ENCODE data around the gene TNFAIP6.
"Not testable (repeated sequence)": the region's sequence is repeated elsewhere in the genome, so short reads cannot be mapped to it uniquely, and the experiment has no call there.

The TNFAIP6 gene

GRCh38 chr2:151401149-151401548 is 43.8 kb downstream of the TNFAIP6 start:
- TF ChIP-seq FOXP2 (optimal IDR thresholded peaks at IDR 0.05; ENCODE audit: control extremely low read depth, extremely low read length, insufficient read depth) (no peak), EZH2 (IDR thresholded peaks at IDR 0.05) (no peak), POLR2AphosphoS5 (IDR thresholded peaks at IDR 0.05; ENCODE audit: borderline replicate concordance, low read depth, low read length) (no peak)
- H3K9ac ChIP-seq (ENCODE audit: insufficient read length) = no peak overlapping the region
- no peaks in the 10 kb centered on the region for H3K9me3 ChIP-seq (ENCODE audit: low read depth, low read length)
- no peaks in the 10 kb centered on the region for H3K36me3 ChIP-seq (ENCODE audit: insufficient read depth, low read length)
- H3K4me3 ChIP-seq = no peak overlapping the region
- no peak for DNase-seq (ENCODE audit: low read depth, low spot score)
- no peak overlapping the region for H3K27ac ChIP-seq

- H3K9me3 ChIP-seq (ENCODE audit: low read depth, low read length) = no peaks in the 10 kb centered on the region
- no peak overlapping the region for H3K9ac ChIP-seq (ENCODE audit: insufficient read length)
- no peak overlapping the region for H3K4me3 ChIP-seq
- no peak overlapping the region for H3K27ac ChIP-seq
- H3K36me3 ChIP-seq (ENCODE audit: insufficient read depth, low read length) = no peaks in the 10 kb centered on the region
- no peak for DNase-seq (ENCODE audit: low read depth, low spot score)
- no peak for TF ChIP-seq EZH2 (IDR thresholded peaks at IDR 0.05)
- no peak for TF ChIP-seq FOXP2 (optimal IDR thresholded peaks at IDR 0.05; ENCODE audit: control extremely low read depth, extremely low read length, insufficient read depth)
- TF ChIP-seq POLR2AphosphoS5 (IDR thresholded peaks at IDR 0.05; ENCODE audit: borderline replicate concordance, low read depth, low read length) = no peak
These were observed 46.5 kb downstream of the TNFAIP6 start for GRCh38 chr2:151403914-151404313.

GRCh38 chr2:151405376-151405775 is 48.0 kb downstream of the TNFAIP6 start:
- Histone ChIP-seq H3K9me3 (ENCODE audit: low read depth, low read length) (no peaks in the 10 kb centered on the region), H3K27ac (no peak overlapping the region), H3K36me3 (ENCODE audit: insufficient read depth, low read length) (no peaks in the 10 kb centered on the region), H3K4me3 (no peak overlapping the region), H3K9ac (ENCODE audit: insufficient read length) (no peak overlapping the region)
- no peak for TF ChIP-seq POLR2AphosphoS5 (IDR thresholded peaks at IDR 0.05; ENCODE audit: borderline replicate concordance, low read depth, low read length)
- no peak for TF ChIP-seq EZH2 (IDR thresholded peaks at IDR 0.05)
- TF ChIP-seq FOXP2 (optimal IDR thresholded peaks at IDR 0.05; ENCODE audit: control extremely low read depth, extremely low read length, insufficient read depth) = no peak
- no peak for DNase-seq (ENCODE audit: low read depth, low spot score)

GRCh38 chr2:151407281-151407680 is 49.9 kb downstream of the TNFAIP6 start:
- Histone ChIP-seq H3K27ac (no peak overlapping the region), H3K9me3 (ENCODE audit: low read depth, low read length) (no peaks in the 10 kb centered on the region), H3K36me3 (ENCODE audit: insufficient read depth, low read length) (peaks cover 14% of the 10 kb centered on the region), H3K9ac (ENCODE audit: insufficient read length) (no peak overlapping the region), H3K4me3 (no peak overlapping the region)
- TF ChIP-seq EZH2 (IDR thresholded peaks at IDR 0.05) (no peak), POLR2AphosphoS5 (IDR thresholded peaks at IDR 0.05; ENCODE audit: borderline replicate concordance, low read depth, low read length) (no peak), FOXP2 (optimal IDR thresholded peaks at IDR 0.05; ENCODE audit: control extremely low read depth, extremely low read length, insufficient read depth) (no peak)
- DNase-seq (ENCODE audit: low read depth, low spot score) = no peak

GRCh38 chr2:151408788-151409600 is 51.6 kb downstream of the TNFAIP6 start:
- Histone ChIP-seq H3K4me3 (peak overlapping the region; percentile 94), H3K27ac (peak overlapping the region; percentile 40; the same call in 1 of the 2 replicates), H3K9ac (ENCODE audit: insufficient read length) (no peak overlapping the region), H3K9me3 (ENCODE audit: low read depth, low read length) (no peaks in the 10 kb centered on the region), H3K36me3 (ENCODE audit: insufficient read depth, low read length) (peaks cover 31% of the 10 kb centered on the region)
- no peak for DNase-seq (ENCODE audit: low read depth, low spot score)
- TF ChIP-seq EZH2 (IDR thresholded peaks at IDR 0.05) = no peak
- no peak for TF ChIP-seq FOXP2 (optimal IDR thresholded peaks at IDR 0.05; ENCODE audit: control extremely low read depth, extremely low read length, insufficient read depth)
- no peak for TF ChIP-seq POLR2AphosphoS5 (IDR thresholded peaks at IDR 0.05; ENCODE audit: borderline replicate concordance, low read depth, low read length)

DNA sequence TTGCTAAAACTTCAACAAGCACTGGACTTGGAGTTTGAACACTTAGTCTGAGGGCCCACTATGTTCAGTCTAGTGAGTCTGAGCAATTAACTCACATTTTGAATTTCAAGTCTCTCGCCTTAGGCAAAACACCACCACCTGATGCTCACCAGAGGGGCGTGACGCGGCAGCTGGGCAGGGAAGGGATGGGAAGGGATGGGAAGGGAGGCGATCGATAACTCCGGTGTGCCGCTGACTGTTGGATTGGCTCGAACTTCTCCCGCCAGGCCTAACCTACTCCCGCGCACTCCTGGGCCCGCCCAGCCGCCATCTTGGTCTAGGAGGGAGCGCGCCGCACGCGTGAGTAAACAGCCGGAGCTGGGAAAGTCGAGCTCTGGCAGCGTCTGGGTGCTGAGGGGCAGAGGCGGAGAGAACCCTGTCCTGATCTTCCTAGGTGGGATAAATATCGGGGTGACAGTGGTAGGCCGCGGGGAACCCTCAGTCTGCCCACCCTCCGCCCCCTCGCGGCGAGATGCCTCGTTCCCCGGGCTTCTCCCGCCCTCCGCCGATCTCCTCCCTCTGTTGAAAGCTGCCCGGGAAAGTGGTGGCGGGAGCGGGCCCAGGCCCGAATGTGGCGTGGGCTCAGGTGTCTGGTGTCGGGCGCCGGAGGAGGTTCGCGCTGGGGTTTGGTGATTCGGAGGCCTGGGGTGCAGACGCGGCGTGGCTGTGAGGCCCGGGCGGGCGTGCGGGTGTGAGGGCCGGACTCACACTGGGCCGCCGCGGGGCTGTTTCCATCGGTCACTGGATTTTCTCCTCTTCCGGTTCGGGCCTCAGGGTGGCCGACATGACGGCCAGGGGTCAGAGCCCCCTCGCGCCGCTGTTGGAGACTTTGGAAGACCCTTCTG is 52.5 kb downstream of the TNFAIP6 start, which contains the start of gene RIF1:
Gene RIF1 (plus strand): TSS at position 302 of the 884 bp plus-strand sequence. CDS start 522 bp downstream, at position 824.
- peak; percentile 59 for DNase-seq (ENCODE audit: low read depth, low spot score)
- Histone ChIP-seq H3K9me3 (ENCODE audit: low read depth, low read length) (no peaks in the 10 kb centered on the region), H3K27ac (peak within 1 kb of the TSS; percentile 90), H3K36me3 (ENCODE audit: insufficient read depth, low read length) (peaks cover 40% of the 10 kb centered on the region), H3K4me3 (peak within 1 kb of the TSS; percentile 94), H3K9ac (ENCODE audit: insufficient read length) (peak within 1 kb of the TSS; percentile 96)
- TF ChIP-seq POLR2AphosphoS5 (IDR thresholded peaks at IDR 0.05; ENCODE audit: borderline replicate concordance, low read depth, low read length) = peak; percentile 98
- no peak for TF ChIP-seq EZH2 (IDR thresholded peaks at IDR 0.05)
- peak; percentile 71 for TF ChIP-seq FOXP2 (optimal IDR thresholded peaks at IDR 0.05; ENCODE audit: control extremely low read depth, extremely low read length, insufficient read depth)

GRCh38 chr2:151410485-151410834 is 53.1 kb downstream of the TNFAIP6 start:
- no peak for DNase-seq (ENCODE audit: low read depth, low spot score)
- H3K9ac ChIP-seq (ENCODE audit: insufficient read length) = peak overlapping the region; percentile 96
- no peaks in the 10 kb centered on the region for H3K9me3 ChIP-seq (ENCODE audit: low read depth, low read length)
- TF ChIP-seq EZH2 (IDR thresholded peaks at IDR 0.05) = no peak
- no peak for TF ChIP-seq POLR2AphosphoS5 (IDR thresholded peaks at IDR 0.05; ENCODE audit: borderline replicate concordance, low read depth, low read length)
- H3K27ac ChIP-seq = peak overlapping the region; percentile 90; the same call in 1 of the 2 replicates
- peaks cover 46% of the 10 kb centered on the region for H3K36me3 ChIP-seq (ENCODE audit: insufficient read depth, low read length)
- H3K4me3 ChIP-seq = peak overlapping the region; percentile 94

GRCh38 chr2:151417650-151418049 is 60.3 kb downstream of the TNFAIP6 start:
- Histone ChIP-seq H3K9ac (ENCODE audit: insufficient read length) (no peak overlapping the region), H3K4me3 (no peak overlapping the region), H3K9me3 (ENCODE audit: low read depth, low read length) (no peaks in the 10 kb centered on the region), H3K27ac (no peak overlapping the region), H3K36me3 (ENCODE audit: insufficient read depth, low read length) (peaks cover 96% of the 10 kb centered on the region)
- TF ChIP-seq POLR2AphosphoS5 (IDR thresholded peaks at IDR 0.05; ENCODE audit: borderline replicate concordance, low read depth, low read length) (no peak), FOXP2 (optimal IDR thresholded peaks at IDR 0.05; ENCODE audit: control extremely low read depth, extremely low read length, insufficient read depth) (no peak), EZH2 (IDR thresholded peaks at IDR 0.05) (no peak)
- no peak for DNase-seq (ENCODE audit: low read depth, low spot score)

- not testable (repeated sequence) for H3K4me3 ChIP-seq; DNase-seq (ENCODE audit: low read depth, low spot score); H3K27ac ChIP-seq; H3K9ac ChIP-seq (ENCODE audit: insufficient read length); H3K9me3 ChIP-seq (ENCODE audit: low read depth, low read length)
- H3K36me3 ChIP-seq (ENCODE audit: insufficient read depth, low read length) = peaks cover 97% of the 10 kb centered on the region
These were observed 64.3 kb downstream of the TNFAIP6 start for GRCh38 chr2:151421681-151422080.
